ENCODE results near the gene COX6A1. TPM values are rescaled to one million over a fixed set of nuclear protein-coding genes. Genes with fewer than 3 reads are reported as not detected.

The COX6A1 gene
- total RNA-seq, 1 experiment from 2014 or later = 464 TPM

DNA sequence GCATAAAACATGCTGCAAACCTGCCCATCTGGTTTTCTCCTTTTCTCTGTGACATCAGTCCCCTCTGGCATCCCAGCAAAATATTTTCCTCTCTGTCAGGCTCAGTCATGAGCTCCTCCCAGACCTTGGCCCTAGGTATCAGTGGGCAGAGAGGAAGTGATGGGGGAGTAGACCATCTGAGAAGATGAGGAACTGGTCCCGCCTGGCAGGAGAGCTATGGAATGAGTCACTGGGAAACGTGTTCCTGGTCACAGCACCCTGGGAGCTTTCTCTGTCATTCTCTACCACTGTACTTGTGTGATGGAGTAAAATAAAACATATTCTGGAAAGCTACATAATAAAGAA lies 36.7 kb downstream of the COX6A1 start:
- ChIA-PET CTCF (interaction anchor here (0.7 to 1.0 kb wide), 2 partner anchors 12 to 13 kb away, joined by 3 to 4 read pairs; no protein-coding TSS in a partner anchor), POLR2A (interaction anchor here (1.0 to 3.4 kb wide), 2 partner anchors 9 to 21 kb away, joined by 3 to 18 read pairs; partner anchors contain the start of gene DYNLL1), RAD21 (ENCODE audit: low non-redundant PET in 1 of 2, low total read pairs in 2 of 2, uncharacterized antibody in 2 of 2, unreplicated experiment in 2 of 2) (interaction anchor here in 1 of 2 experiments (0.6 kb wide), 1 partner anchor 54 kb away, joined by 3 read pairs; no protein-coding TSS in a partner anchor)
- Histone ChIP-seq H3K9ac (ENCODE audit: low read length) (peak overlapping the region; percentile 26; the same call in 1 of the 2 replicates), H3K9me3 (ENCODE audit: control insufficient read depth in 1 of 2, insufficient read depth in 1 of 2, low read depth in 1 of 2, low read length in 2 of 2) (no peaks in the 10 kb centered on the region), H3K27me3 (ENCODE audit: insufficient read depth, low read length) (no peaks in the 10 kb centered on the region), H3K4me3 (replicated peaks in 1 of 2; ENCODE audit: low read depth in 1 of 2, low read length in 2 of 2) (peak overlapping the region; percentile 23 to 42; a peak in 3 of 4 replicates), H3K4me2 (ENCODE audit: low read length) (peak overlapping the region; percentile 91), H3K4me1 (ENCODE audit: control insufficient read depth in 1 of 2, insufficient read depth in 2 of 2, low read length in 2 of 2) (peaks cover 40 to 65% of the 10 kb centered on the region in 2 experiments), H2AFZ (ENCODE audit: low read depth, low read length, poor library complexity, severe bottlenecking) (no peak overlapping the region), H3K36me3 (ENCODE audit: control insufficient read depth in 1 of 2, insufficient read depth in 2 of 2, low read length in 2 of 2) (no peaks in the 10 kb centered on the region), H3K79me2 (ENCODE audit: insufficient read depth, low read length) (peaks cover 20% of the 10 kb centered on the region), H3K27ac (ENCODE audit: low read depth, low read length) (peak overlapping the region; percentile 38), H4K20me1 (ENCODE audit: insufficient read depth) (no peaks in the 10 kb centered on the region), H3K9me2 (ENCODE audit: insufficient read depth) (no peaks in the 10 kb centered on the region)
- TF ChIP-seq ELF1 (IDR thresholded peaks at IDR 0.05; ENCODE audit: borderline replicate concordance, low read depth) = no peak
- TF ChIP-seq EGR1 (IDR thresholded peaks at IDR 0.05; ENCODE audit: low read depth) = no peak
- TF ChIP-seq EZH2 (IDR thresholded peaks at IDR 0.05) = no peak
- TF ChIP-seq SRF (IDR thresholded peaks at IDR 0.05; ENCODE audit: low read depth) = no peak
- TF ChIP-seq, protein P1, sequence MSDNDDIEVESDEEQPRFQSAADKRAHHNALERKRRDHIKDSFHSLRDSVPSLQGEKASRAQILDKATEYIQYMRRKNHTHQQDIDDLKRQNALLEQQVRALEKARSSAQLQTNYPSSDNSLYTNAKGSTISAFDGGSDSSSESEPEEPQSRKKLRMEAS (IDR thresholded peaks at IDR 0.05) = no peak
- TF ChIP-seq REST (IDR thresholded peaks at IDR 0.05; ENCODE audit: low read depth) = no peak
- TF ChIP-seq CBX3 (IDR thresholded peaks at IDR 0.05; ENCODE audit: low read depth) = no peak
- peak; percentile 77 for TF ChIP-seq YY1 (IDR thresholded peaks at IDR 0.05; ENCODE audit: extremely low read depth, insufficient replicate concordance, low read depth, low read length)
- no peak for TF ChIP-seq SIN3A (IDR thresholded peaks at IDR 0.05; ENCODE audit: low read depth)
- TF ChIP-seq TCF7L2 (IDR thresholded peaks at IDR 0.05; ENCODE audit: borderline replicate concordance, extremely low read depth, insufficient read depth, insufficient read length) = no peak
- TF ChIP-seq CEBPB (IDR thresholded peaks at IDR 0.05; ENCODE audit: low read depth) = no peak
- no peak for TF ChIP-seq CTCF (IDR thresholded peaks at IDR 0.05 in 2 of 3, conservative IDR thresholded peaks at IDR 0.05 in 1 of 3; ENCODE audit: borderline replicate concordance in 1 of 3, insufficient read depth in 1 of 3, low read depth in 2 of 3, low read length in 2 of 3)
- TF ChIP-seq RAD21 (IDR thresholded peaks at IDR 0.05; ENCODE audit: low read depth) = no peak
- no peak for TF ChIP-seq EZH2phosphoT487 (IDR thresholded peaks at IDR 0.05; ENCODE audit: borderline replicate concordance)
- no peak for TF ChIP-seq ZFX (IDR thresholded peaks at IDR 0.05)
- TF ChIP-seq POLR2AphosphoS5 (IDR thresholded peaks at IDR 0.05; ENCODE audit: low read depth, low read length) = peak; percentile 69
- TF ChIP-seq, protein P2, sequence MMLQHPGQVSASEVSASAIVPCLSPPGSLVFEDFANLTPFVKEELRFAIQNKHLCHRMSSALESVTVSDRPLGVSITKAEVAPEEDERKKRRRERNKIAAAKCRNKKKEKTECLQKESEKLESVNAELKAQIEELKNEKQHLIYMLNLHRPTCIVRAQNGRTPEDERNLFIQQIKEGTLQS (IDR thresholded peaks at IDR 0.05) = no peak
- ATAC-seq (peak; percentile 72), DNase-seq (ENCODE audit: low read depth, low spot score) (peak; percentile 80)
- intact Hi-C loops (cut with micrococcal nuclease) = loop anchor here (1.0 kb wide), 1 partner anchor 21 kb away; no protein-coding TSS in a partner anchor
- BruUV-seq (replicated peaks) = no TSS peak

All from HCT116 (cell line).